Measurements from ENCODE around the gene OR7A10. TPM values are rescaled to one million over a fixed set of nuclear protein-coding genes. Genes with fewer than 3 reads are reported as not detected.

OR7A10 gene
- total RNA-seq, 1 donor from 2014 or later = not detected

DNA sequence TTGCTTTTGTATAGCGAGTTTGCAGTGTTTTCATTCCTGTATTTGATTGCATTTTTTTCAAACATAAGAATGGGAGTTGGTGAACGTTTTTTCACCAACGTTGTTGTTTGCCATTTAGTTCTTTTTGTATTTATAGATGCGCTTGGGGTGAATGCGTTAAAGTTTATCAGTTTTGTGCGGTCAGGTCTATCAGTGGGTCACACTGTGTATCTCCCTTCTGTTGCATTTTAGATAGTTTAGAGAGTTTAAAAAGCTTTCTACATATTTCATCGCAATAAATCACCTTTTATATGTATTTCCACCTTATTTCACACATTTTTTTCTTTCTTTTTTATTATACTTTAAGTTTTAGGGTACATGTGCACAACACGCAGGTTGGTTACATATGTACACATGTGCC lies 30.1 kb downstream of the OR7A10 start:
- Histone ChIP-seq H3K27me3 (no peaks in the 10 kb centered on the region), H3K9me3 (no peaks in the 10 kb centered on the region), H3K27ac (no peak overlapping the region), H3K4me1 (no peaks in the 10 kb centered on the region), H3K4me3 (no peak overlapping the region), H3K36me3 (no peaks in the 10 kb centered on the region)
- intact Hi-C loops (cut with DNase I) = no loop called here
- DNase-seq (ENCODE audit: extremely low spot score in 2 of 2) = no peak
- TF ChIP-seq POLR2AphosphoS5 (IDR thresholded peaks at IDR 0.05; ENCODE audit: insufficient read depth in 1 of 2, low read depth in 1 of 2) (no peak), POLR2A (IDR thresholded peaks at IDR 0.05) (no peak)
- TF ChIP-seq, protein P1, sequence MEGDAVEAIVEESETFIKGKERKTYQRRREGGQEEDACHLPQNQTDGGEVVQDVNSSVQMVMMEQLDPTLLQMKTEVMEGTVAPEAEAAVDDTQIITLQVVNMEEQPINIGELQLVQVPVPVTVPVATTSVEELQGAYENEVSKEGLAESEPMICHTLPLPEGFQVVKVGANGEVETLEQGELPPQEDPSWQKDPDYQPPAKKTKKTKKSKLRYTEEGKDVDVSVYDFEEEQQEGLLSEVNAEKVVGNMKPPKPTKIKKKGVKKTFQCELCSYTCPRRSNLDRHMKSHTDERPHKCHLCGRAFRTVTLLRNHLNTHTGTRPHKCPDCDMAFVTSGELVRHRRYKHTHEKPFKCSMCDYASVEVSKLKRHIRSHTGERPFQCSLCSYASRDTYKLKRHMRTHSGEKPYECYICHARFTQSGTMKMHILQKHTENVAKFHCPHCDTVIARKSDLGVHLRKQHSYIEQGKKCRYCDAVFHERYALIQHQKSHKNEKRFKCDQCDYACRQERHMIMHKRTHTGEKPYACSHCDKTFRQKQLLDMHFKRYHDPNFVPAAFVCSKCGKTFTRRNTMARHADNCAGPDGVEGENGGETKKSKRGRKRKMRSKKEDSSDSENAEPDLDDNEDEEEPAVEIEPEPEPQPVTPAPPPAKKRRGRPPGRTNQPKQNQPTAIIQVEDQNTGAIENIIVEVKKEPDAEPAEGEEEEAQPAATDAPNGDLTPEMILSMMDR (IDR thresholded peaks at IDR 0.05) = no peak

DNA sequence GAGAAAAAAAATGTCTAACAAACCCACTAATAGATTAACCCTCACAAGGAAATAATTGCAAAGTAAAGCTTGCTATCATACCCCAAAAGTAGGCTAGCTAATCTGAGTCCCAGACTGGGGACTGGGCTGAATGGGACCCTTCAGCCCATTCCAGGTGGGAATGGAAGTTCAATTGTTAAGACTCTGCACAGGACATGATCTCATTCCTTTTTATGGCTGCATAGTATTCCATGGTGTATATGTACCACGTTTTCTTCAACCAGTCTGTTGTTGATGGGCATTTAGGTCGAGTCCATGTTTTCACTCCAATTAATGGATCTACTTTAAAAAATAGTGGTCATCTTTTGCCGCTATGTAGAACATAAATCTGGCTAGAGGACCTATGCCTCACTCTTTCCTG lies 31.7 kb downstream of the OR7A10 start:
- H3K4me1 ChIP-seq = no peaks in the 10 kb centered on the region
- H3K4me3 ChIP-seq = no peak overlapping the region
- H3K27ac ChIP-seq = no peak overlapping the region
- no peak for DNase-seq (ENCODE audit: extremely low spot score in 2 of 2)
- TF ChIP-seq POLR2AphosphoS5 (IDR thresholded peaks at IDR 0.05; ENCODE audit: insufficient read depth in 1 of 2, low read depth in 1 of 2) (no peak), POLR2A (IDR thresholded peaks at IDR 0.05) (no peak)
- TF ChIP-seq, protein P1 (IDR thresholded peaks at IDR 0.05) = no peak
- H3K27me3 ChIP-seq = no peaks in the 10 kb centered on the region
- no peaks in the 10 kb centered on the region for H3K36me3 ChIP-seq
- H3K9me3 ChIP-seq = no peaks in the 10 kb centered on the region
- intact Hi-C loops (cut with DNase I) = no loop called here

DNA sequence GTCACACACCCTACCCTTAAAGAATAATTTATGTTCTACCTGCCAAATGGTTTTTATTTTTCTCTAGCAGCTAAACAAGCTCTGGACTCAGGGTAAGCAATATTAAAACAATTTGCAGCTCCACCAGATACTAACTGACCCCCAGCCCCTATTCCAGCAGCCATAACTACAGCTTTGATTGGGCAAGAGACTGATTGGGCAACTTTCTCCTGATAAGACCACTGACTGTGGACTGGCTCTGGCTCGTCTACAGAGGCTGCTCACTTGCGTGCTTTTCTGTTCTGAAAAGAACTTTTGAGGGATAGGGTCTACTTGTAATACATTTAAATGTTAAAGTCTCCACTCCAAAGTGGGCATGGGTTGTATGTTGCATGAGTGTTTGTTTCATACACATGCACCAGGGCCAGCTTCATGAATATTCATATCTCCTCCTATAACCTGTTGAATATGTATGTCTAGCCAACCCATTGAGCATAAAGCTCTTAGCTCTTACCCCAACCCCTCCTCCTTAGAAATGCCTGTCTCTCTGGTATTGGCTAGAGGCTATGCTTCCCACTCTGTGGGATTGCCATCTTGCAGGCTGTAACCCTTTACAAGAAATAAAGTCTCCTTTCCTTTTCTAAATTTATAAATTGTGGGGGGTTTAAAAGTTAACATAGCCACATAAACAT lies 33.6 kb downstream of the OR7A10 start:
- Histone ChIP-seq H3K27ac (no peak overlapping the region), H3K36me3 (no peaks in the 10 kb centered on the region), H3K4me3 (no peak overlapping the region), H3K9me3 (no peaks in the 10 kb centered on the region), H3K4me1 (no peaks in the 10 kb centered on the region), H3K27me3 (no peaks in the 10 kb centered on the region)
- TF ChIP-seq, protein P1 (IDR thresholded peaks at IDR 0.05) = no peak
- TF ChIP-seq POLR2AphosphoS5 (IDR thresholded peaks at IDR 0.05; ENCODE audit: insufficient read depth in 1 of 2, low read depth in 1 of 2) (no peak), POLR2A (IDR thresholded peaks at IDR 0.05) (no peak)
- intact Hi-C loops (cut with DNase I) = no loop called here
- DNase-seq (ENCODE audit: extremely low spot score in 2 of 2) = no peak

DNA sequence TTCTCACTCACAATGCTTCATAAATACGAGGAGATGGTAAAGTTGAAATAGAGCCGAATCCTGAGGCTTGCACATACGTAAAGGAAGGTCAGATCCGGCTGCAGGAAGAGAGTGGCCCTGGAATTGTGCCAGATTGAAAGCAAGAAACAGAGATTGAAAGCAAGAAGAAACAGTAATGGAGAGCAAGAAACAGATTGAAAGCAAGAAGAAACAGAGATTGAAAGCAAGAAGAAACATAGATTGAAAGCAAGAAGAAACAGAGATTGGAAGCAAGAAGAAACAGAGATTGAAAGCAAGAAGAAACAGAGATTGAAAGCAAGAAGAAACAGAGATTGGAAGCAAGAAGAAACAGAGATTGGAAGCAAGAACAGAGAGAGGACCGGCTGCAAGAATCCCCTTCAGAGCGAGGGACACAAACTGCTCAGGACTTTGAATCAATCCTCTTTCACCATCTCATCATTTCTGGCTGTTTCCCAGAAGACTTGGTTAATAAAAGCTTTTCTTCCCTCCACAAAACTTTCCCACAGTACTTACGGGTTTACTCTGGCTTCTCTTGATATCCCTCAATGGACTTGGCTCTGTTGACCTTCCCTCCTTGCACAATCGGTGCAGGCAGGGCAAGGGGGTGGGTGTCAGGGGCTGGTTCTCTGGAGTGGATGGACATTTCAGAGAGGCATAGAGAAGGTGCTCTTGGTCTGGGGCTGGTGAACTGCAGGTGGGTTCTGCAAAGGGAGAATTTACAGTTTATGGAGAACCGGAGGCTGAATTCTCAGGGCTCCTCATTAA lies 39.3 kb downstream of the OR7A10 start:
- DNase-seq (ENCODE audit: extremely low spot score in 2 of 2) = no peak
- Histone ChIP-seq H3K27me3 (no peaks in the 10 kb centered on the region), H3K9me3 (no peaks in the 10 kb centered on the region), H3K36me3 (no peaks in the 10 kb centered on the region), H3K4me3 (no peak overlapping the region), H3K4me1 (no peaks in the 10 kb centered on the region), H3K27ac (no peak overlapping the region)
- TF ChIP-seq, protein P1 (IDR thresholded peaks at IDR 0.05) = no peak
- no peak for TF ChIP-seq POLR2AphosphoS5 (IDR thresholded peaks at IDR 0.05; ENCODE audit: insufficient read depth in 1 of 2, low read depth in 1 of 2)
- TF ChIP-seq POLR2A (IDR thresholded peaks at IDR 0.05) = no peak
- intact Hi-C loops (cut with DNase I) = no loop called here

DNA sequence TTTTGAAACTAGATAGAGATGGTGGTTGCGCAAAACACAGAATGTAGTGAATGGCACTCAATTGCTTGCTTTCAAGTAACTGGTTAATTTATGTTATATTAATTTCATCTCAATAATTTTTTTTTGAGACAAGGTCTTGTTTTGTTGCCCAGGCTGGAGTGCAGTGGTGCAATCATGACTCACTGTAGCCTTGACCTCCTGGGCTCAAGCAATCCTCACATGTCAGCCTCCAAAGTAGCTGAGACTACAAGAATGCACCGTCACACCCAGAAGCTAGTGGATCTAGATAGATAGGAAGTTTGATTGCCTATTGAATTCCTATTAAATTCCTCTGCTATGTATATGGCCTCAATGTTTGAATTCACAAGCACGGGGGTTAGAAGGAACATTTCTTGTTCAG lies 44.0 kb downstream of the OR7A10 start:
- H3K9me3 ChIP-seq = no peaks in the 10 kb centered on the region
- intact Hi-C loops (cut with DNase I) = no loop called here
- no peak overlapping the region for H3K4me3 ChIP-seq
- H3K4me1 ChIP-seq = no peaks in the 10 kb centered on the region
- no peaks in the 10 kb centered on the region for H3K36me3 ChIP-seq
- no peak for DNase-seq (ENCODE audit: extremely low spot score in 2 of 2)
- no peak overlapping the region for H3K27ac ChIP-seq
- H3K27me3 ChIP-seq = no peaks in the 10 kb centered on the region
- TF ChIP-seq POLR2A (IDR thresholded peaks at IDR 0.05) (no peak), POLR2AphosphoS5 (IDR thresholded peaks at IDR 0.05; ENCODE audit: insufficient read depth in 1 of 2, low read depth in 1 of 2) (no peak)
- TF ChIP-seq, protein P1 (IDR thresholded peaks at IDR 0.05) = no peak
